Choroid plexus epithelial cell (primary cell): Measurements from ENCODE around the gene NRXN3.
A peak's percentile ranks its signal among the peaks of the same experiment; 100 is the strongest.

Experiments used
- DNase-seq: peaks from one replicate; pipeline ENCODE4 v3.0.0-alpha.2; 2010; ENCODE audit warnings: low read depth
- H3K4me3 ChIP-seq: 2 replicates; pipeline ENCODE4 v1.5.1; 2011; ENCODE audit warnings: low read depth, mild to moderate bottlenecking, control low read depth, low read length, moderate library complexity
- CTCF ChIP-seq: conservative IDR thresholded peaks from 2 replicates; pipeline ENCODE4 v1.5.1; 2011; ENCODE audit warnings: low read depth, mild to moderate bottlenecking, control low read depth, inconsistent platforms, low read length, moderate library complexity

The NRXN3 gene

DNA sequence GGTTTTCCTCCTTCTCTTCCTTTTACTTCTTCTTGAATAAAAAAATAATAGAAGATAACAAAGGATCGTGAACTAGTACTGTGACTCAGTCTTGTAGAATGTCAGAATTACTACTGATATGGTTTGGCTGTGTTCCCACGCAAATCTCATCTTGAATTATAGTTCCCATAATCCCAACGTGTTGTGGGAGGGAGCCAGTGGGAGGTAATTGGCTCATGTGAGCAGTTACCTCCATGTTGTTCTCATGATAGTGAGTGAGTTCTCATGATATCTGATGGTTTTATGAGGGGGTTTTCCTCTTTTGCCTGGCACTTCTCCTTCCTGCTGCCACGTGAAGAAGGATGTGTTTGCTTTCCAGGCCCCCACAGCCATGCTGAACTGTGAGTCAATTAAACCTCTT lies 1491.6 kb downstream of the NRXN3 start:
- H3K4me3 ChIP-seq = no peak overlapping the region
- no peak for TF ChIP-seq CTCF
- DNase-seq = peak; percentile 71

DNA sequence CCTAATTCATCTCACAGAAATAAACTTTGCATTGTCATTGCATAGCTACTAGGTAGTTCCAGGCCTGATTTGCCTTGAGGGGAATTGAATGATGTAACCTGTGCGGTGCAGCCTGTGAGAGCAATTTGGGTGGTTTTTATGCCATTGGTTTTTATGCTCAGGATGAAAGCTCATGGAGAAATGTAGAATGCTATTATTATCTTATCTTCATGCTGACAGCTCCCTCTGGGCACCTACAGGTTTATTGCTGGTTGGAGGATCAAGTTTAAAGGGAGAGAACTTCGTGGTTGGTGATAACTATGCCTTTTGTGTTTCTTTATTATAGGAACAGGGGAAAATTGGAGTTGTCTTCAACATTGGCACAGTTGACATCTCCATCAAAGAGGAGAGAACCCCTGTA lies 1493.3 kb downstream of the NRXN3 start:
- no peak for DNase-seq
- H3K4me3 ChIP-seq = no peak overlapping the region
- TF ChIP-seq CTCF = no peak

DNA sequence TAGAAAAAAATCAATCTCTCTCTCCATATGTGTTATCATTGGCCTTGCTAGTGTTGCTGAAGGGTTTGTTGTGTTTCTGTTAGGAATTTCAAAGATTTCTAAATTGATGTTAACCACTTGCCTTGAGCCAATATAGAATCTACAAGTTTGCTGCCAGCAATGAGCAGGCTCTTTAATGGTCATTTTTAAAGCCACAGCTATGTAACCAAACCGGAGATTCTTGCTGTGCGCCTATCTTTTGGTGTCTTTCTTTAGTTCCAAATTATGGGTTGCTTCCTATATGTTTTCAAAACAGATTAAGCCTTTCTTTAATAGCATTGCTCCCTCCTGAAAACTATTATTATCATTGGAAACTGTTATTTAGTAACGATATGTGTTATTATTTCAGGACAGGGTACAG lies 1495.4 kb downstream of the NRXN3 start:
- DNase-seq = no peak
- no peak overlapping the region for H3K4me3 ChIP-seq
- TF ChIP-seq CTCF = no peak

DNA sequence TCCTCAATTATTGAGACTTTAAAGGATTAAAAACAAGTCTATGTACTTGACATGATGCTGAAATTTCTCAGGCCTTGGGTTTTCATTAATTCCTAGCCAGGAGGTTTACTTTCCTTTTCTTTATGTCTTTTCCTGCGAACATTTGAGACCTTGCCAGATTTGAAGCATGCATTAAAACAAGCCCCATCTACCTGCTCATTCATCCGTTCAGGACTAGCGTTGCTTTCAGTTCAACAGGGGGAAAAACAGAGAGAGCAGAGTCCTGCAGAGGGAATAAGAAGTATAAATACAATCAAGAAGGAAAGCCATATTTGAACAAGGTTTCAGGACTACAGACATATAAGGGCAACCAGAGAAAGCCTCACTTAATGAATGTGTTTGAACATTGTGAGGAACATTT lies 1498.8 kb downstream of the NRXN3 start:
- no peak for DNase-seq
- TF ChIP-seq CTCF = no peak
- H3K4me3 ChIP-seq = no peak overlapping the region

GRCh38 chr14:79670811-79671210 lies 1500.6 kb downstream of the NRXN3 start:
- no peak for TF ChIP-seq CTCF
- H3K4me3 ChIP-seq = no peak overlapping the region
- no peak for DNase-seq

DNA sequence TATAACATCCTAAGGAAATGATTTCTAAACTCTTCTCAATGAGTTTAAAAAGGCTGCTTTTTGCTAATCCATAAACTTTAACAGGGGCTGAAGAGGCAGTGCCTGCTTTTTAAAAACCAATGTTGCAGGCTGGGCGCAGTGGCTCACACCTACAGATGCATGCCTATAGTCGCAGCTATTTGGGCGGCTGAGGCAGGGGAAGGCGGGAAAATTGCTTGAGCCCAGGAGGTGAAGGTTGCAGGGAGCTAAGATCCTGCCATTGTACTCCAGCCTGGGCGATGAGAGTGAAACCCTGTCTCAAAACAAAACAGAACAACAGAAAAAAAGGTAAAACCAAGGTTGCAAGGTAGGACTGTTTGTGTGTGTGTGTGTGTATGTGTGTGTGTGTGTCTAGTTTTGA lies 1509.9 kb downstream of the NRXN3 start:
- TF ChIP-seq CTCF = no peak
- no peak overlapping the region for H3K4me3 ChIP-seq
- DNase-seq = no peak

DNA sequence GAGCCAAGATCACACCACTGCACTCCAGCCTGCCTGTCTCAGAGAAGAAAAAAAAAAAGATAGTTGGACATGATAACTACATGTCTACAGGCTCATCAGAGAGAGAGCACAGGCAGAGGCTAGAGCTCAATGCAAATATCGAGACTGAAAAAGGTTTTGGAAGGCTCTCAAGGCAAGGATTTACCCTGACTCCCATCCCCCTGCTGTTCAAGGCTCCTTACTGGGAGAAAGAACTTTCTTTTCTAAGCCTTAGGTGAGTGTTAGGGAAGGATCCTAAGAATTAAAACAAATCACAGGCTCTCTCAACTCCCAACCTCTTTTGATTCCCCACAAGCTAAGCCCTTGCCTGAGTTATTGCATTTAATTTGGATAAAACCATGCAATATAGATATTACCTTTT lies 1516.0 kb downstream of the NRXN3 start:
- no peak for TF ChIP-seq CTCF
- no peak for DNase-seq
- H3K4me3 ChIP-seq = no peak overlapping the region
